Measurements from ENCODE around the gene TNS3.
"Not testable (repeated sequence)": the region's sequence is repeated elsewhere in the genome, so short reads cannot be mapped to it uniquely, and the experiment has no call there.

The TNS3 gene

GRCh38 chr7:47441796-47442604, 139.9 kb downstream of the TNS3 start:
- no peak overlapping the region for H3K4me3 ChIP-seq (ENCODE audit: low read depth, low read length)
- TF ChIP-seq POLR2A (IDR thresholded peaks at IDR 0.05; ENCODE audit: extremely low read depth, insufficient read length) (no peak), CTCF (IDR thresholded peaks at IDR 0.05; ENCODE audit: low read depth, low read length) (no peak), MAX (IDR thresholded peaks at IDR 0.05; ENCODE audit: low read depth, low read length) (no peak), MYC (IDR thresholded peaks at IDR 0.05; ENCODE audit: low read depth, low read length) (no peak)
- no peak for DNase-seq (ENCODE audit: low read depth)

DNA sequence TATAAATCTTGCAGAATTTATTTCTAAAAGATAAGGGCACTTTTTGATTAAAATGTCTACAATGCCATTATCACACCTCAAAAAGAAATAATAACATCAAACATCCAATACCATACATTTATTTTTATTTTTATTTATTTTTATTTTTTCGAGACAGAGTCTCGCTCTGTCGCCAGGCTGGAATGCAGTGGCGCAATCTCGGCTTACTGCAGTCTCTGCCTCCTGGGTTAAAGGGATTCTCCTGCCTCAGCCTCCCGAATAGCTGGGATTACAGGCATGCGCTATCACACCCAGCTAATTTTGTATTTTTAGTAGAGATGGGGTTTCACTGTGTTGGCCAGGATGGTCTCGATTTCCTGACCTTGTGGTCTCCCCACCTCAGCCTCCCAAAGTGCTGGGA, 140.9 kb downstream of the TNS3 start:
- H3K4me3 ChIP-seq (ENCODE audit: low read depth, low read length); DNase-seq (ENCODE audit: low read depth): not testable (repeated sequence)

GRCh38 chr7:47440320-47440719, 141.6 kb downstream of the TNS3 start:
- H3K4me3 ChIP-seq (ENCODE audit: low read depth, low read length), result no peak overlapping the region
- TF ChIP-seq MAX (IDR thresholded peaks at IDR 0.05; ENCODE audit: low read depth, low read length) (no peak), POLR2A (IDR thresholded peaks at IDR 0.05; ENCODE audit: extremely low read depth, insufficient read length) (no peak), MYC (IDR thresholded peaks at IDR 0.05; ENCODE audit: low read depth, low read length) (no peak), CTCF (IDR thresholded peaks at IDR 0.05; ENCODE audit: low read depth, low read length) (no peak)
- DNase-seq (ENCODE audit: low read depth), result no peak

- TF ChIP-seq POLR2A (IDR thresholded peaks at IDR 0.05; ENCODE audit: extremely low read depth, insufficient read length) (no peak), MYC (IDR thresholded peaks at IDR 0.05; ENCODE audit: low read depth, low read length) (no peak), MAX (IDR thresholded peaks at IDR 0.05; ENCODE audit: low read depth, low read length) (no peak), CTCF (IDR thresholded peaks at IDR 0.05; ENCODE audit: low read depth, low read length) (no peak)
Measured at GRCh38 chr7:47439181-47439667, 142.7 kb downstream of the TNS3 start.

DNA sequence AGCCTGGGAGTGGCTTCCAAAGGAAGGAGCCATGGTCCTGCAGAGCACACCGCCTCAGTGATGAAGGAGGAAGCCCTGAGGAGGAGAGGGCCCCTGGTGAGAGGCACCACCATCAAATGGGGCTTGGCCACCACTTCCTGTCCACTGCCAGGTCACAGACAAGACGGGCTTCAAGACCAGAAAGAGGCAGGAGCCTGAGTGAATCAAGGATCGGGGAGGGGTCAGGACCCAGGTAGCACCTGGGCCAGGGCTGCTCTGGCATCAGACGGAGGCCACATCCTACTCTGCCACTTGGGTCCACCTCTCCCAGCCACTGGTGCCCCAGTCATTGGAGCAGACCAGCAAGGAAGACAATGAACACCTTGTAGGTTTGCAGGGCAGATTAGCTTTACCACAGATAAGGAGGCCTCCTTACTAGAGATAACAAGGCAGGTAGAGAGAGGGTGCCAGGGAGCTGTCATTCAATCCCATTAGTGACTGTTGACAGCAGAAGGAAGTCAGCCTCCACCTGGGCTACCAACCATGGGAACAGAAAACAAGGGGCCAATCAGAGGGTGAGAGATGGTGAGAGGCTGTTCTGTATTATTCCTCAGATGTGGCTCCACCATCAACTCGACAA, 143.4 kb downstream of the TNS3 start:
- no peak for TF ChIP-seq MYC (IDR thresholded peaks at IDR 0.05; ENCODE audit: low read depth, low read length)
- TF ChIP-seq POLR2A (IDR thresholded peaks at IDR 0.05; ENCODE audit: extremely low read depth, insufficient read length), result no peak
- TF ChIP-seq MAX (IDR thresholded peaks at IDR 0.05; ENCODE audit: low read depth, low read length), result no peak
- TF ChIP-seq CTCF (IDR thresholded peaks at IDR 0.05; ENCODE audit: low read depth, low read length), result no peak
- H3K4me3 ChIP-seq (ENCODE audit: low read depth, low read length), result no peak overlapping the region
- DNase-seq (ENCODE audit: low read depth), result no peak

More at GRCh38 chr7:47439181-47439667, 142.7 kb downstream of the TNS3 start:
- no peak for DNase-seq (ENCODE audit: low read depth)
- H3K4me3 ChIP-seq (ENCODE audit: low read depth, low read length), result no peak overlapping the region

GRCh38 chr7:47435889-47436312, 146.0 kb downstream of the TNS3 start:
- DNase-seq (ENCODE audit: low read depth), result peak; percentile 78
- no peak overlapping the region for H3K4me3 ChIP-seq (ENCODE audit: low read depth, low read length)
- peak; percentile 84 for TF ChIP-seq CTCF (IDR thresholded peaks at IDR 0.05; ENCODE audit: low read depth, low read length)
- no peak for TF ChIP-seq MYC (IDR thresholded peaks at IDR 0.05; ENCODE audit: low read depth, low read length)
